DOHH2 (cell line): ENCODE measurements around the gene TPRG1L.

ENCODE experiments used
- H3F3A ChIP-seq: fragments of 200-600 bp; sonication (generic), shearing (Covaris generic); 2 replicates; pipeline ENCODE4 v1.6.0; 2016; ENCODE audit warnings: antibody characterized with exemption, mild to moderate bottlenecking; ENCODE audit not compliant: control insufficient read depth, insufficient read depth
- H3K27ac ChIP-seq: fragments of 200-600 bp; sonication (generic); 2 replicates; pipeline ENCODE4 v1.5.1; 2014; ENCODE audit warnings: low read depth, mild to moderate bottlenecking, low read length, moderate library complexity
- H3K27me3 ChIP-seq: fragments of 200-600 bp; sonication (generic); 2 replicates; pipeline ENCODE4 v1.6.1; 2014; ENCODE audit warnings: mild to moderate bottlenecking, low read length, mixed read lengths; ENCODE audit not compliant: control insufficient read depth
- H3K36me3 ChIP-seq: fragments of 200-600 bp; sonication (generic); 2 replicates; pipeline ENCODE4 v1.6.1; 2014; ENCODE audit warnings: mild to moderate bottlenecking, low read length, moderate library complexity, mixed read lengths; ENCODE audit not compliant: control insufficient read depth
- H3K4me1 ChIP-seq: fragments of 200-600 bp; sonication (generic); 2 replicates; pipeline ENCODE4 v1.6.1; 2014; ENCODE audit warnings: mild to moderate bottlenecking, low read length, mixed read lengths; ENCODE audit not compliant: control insufficient read depth
- H3K4me2 ChIP-seq: fragments of 200-600 bp; sonication (generic); 2 replicates; pipeline ENCODE4 v1.6.0; 2014; ENCODE audit warnings: mild to moderate bottlenecking, low read length, moderate library complexity
- H3K4me3 ChIP-seq: fragments of 200-600 bp; sonication (generic); 2 replicates; pipeline ENCODE4 v1.5.1; 2014; ENCODE audit warnings: mild to moderate bottlenecking, low read length, mixed read lengths
- H3K79me2 ChIP-seq: fragments of 200-600 bp; sonication (generic); 2 replicates; pipeline ENCODE4 v1.6.1; 2014; ENCODE audit warnings: mild to moderate bottlenecking, low read length, mixed read lengths; ENCODE audit not compliant: control insufficient read depth
- H3K9me2 ChIP-seq: fragments of 200-600 bp; sonication (generic); replicated peaks from 2 replicates; pipeline ENCODE4 v1.6.1; 2014; ENCODE audit warnings: mild to moderate bottlenecking, low read length, mixed read lengths; ENCODE audit not compliant: control insufficient read depth
- H3K9me3 ChIP-seq: fragments of 200-600 bp; sonication (generic); 2 replicates; pipeline ENCODE4 v1.6.1; 2014; ENCODE audit warnings: antibody characterized with exemption, low read length, mixed read lengths; ENCODE audit not compliant: control insufficient read depth, insufficient read depth
- H4K20me1 ChIP-seq: fragments of 200-600 bp; sonication (generic); 2 replicates; pipeline ENCODE4 v1.6.0; 2014; ENCODE audit warnings: low read depth, mild to moderate bottlenecking, antibody characterized with exemption, low read length, moderate library complexity; ENCODE audit not compliant: control insufficient read depth, insufficient read depth
- EZH2phosphoT487 ChIP-seq: fragments of 200-600 bp; sonication (generic); IDR thresholded peaks from 2 replicates; pipeline ENCODE4 v1.6.1; 2017; ENCODE audit warnings: borderline replicate concordance, mild to moderate bottlenecking, antibody characterized with exemption, low read length, moderate library complexity, mixed read lengths
- TF ChIP-seq, protein P1 (sequence below): fragments of 200-600 bp; sonication (generic); IDR thresholded peaks from one replicate; pipeline ENCODE4 v1.5.1; 2014; ENCODE audit warnings: antibody characterized with exemption, mild to moderate bottlenecking, low read depth, low read length; ENCODE audit not compliant: poor library complexity, severe bottlenecking

Gene TPRG1L

DNA sequence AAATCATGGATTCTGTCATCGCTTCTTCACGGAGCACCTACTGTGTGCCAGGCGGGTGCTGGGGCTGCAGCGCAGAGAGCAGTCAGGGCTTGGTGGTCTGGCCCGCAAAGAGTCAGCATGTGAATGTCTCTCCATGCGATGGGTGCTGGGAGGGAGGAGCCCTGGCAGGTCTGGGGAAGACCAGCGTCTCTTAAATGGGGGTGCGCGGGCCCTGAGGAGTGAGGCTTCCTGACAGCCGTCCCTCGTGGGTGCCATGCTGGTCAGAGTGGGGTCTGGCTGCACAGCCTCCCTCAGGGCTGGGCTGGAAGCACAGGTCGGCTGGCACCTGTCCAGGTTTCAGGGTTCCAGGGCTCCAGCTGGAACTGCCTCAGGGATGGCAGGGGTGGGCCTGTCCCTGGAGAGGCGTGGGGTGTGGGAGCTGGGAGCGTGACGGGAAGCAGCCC lies 46.0 kb downstream of the TPRG1L start:
- no peak overlapping the region for H3K4me2 ChIP-seq
- H3K9me2 ChIP-seq = no peaks in the 10 kb centered on the region
- H4K20me1 ChIP-seq = no peaks in the 10 kb centered on the region; the same call in 1 of the 2 replicates
- no peaks in the 10 kb centered on the region for H3K9me3 ChIP-seq
- peaks cover 42% of the 10 kb centered on the region for H3K79me2 ChIP-seq
- H3K36me3 ChIP-seq = no peaks in the 10 kb centered on the region
- no peaks in the 10 kb centered on the region for H3K27me3 ChIP-seq
- no peak overlapping the region for H3K27ac ChIP-seq
- H3K4me1 ChIP-seq = peaks cover 56% of the 10 kb centered on the region
- no peak overlapping the region for H3K4me3 ChIP-seq
- peaks cover 7% of the 10 kb centered on the region for H3F3A ChIP-seq
- TF ChIP-seq EZH2phosphoT487 = no peak

- no peak overlapping the region for H3K4me2 ChIP-seq
- H3K79me2 ChIP-seq = peaks cover 39% of the 10 kb centered on the region
- H3K4me1 ChIP-seq = peaks cover 56% of the 10 kb centered on the region
- no peaks in the 10 kb centered on the region; the same call in 1 of the 2 replicates for H4K20me1 ChIP-seq
- TF ChIP-seq EZH2phosphoT487 = no peak
- TF ChIP-seq, protein P1, sequence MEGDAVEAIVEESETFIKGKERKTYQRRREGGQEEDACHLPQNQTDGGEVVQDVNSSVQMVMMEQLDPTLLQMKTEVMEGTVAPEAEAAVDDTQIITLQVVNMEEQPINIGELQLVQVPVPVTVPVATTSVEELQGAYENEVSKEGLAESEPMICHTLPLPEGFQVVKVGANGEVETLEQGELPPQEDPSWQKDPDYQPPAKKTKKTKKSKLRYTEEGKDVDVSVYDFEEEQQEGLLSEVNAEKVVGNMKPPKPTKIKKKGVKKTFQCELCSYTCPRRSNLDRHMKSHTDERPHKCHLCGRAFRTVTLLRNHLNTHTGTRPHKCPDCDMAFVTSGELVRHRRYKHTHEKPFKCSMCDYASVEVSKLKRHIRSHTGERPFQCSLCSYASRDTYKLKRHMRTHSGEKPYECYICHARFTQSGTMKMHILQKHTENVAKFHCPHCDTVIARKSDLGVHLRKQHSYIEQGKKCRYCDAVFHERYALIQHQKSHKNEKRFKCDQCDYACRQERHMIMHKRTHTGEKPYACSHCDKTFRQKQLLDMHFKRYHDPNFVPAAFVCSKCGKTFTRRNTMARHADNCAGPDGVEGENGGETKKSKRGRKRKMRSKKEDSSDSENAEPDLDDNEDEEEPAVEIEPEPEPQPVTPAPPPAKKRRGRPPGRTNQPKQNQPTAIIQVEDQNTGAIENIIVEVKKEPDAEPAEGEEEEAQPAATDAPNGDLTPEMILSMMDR = no peak
- H3K27ac ChIP-seq = no peak overlapping the region
- peaks cover under 1% of the 10 kb centered on the region for H3F3A ChIP-seq
- H3K36me3 ChIP-seq = no peaks in the 10 kb centered on the region
- H3K9me2 ChIP-seq = no peaks in the 10 kb centered on the region
- no peaks in the 10 kb centered on the region for H3K27me3 ChIP-seq
- H3K9me3 ChIP-seq = no peaks in the 10 kb centered on the region
- H3K4me3 ChIP-seq = no peak overlapping the region
These were observed 46.8 kb downstream of the TPRG1L start for GRCh38 chr1:3671371-3672180.

- peak overlapping the region; percentile 43; the same call in 1 of the 2 replicates for H3K4me2 ChIP-seq
- no peaks in the 10 kb centered on the region; the same call in 1 of the 2 replicates for H4K20me1 ChIP-seq
- TF ChIP-seq, protein P1 = no peak
- TF ChIP-seq EZH2phosphoT487 = no peak
- H3K9me2 ChIP-seq = no peaks in the 10 kb centered on the region
- H3K4me3 ChIP-seq = no peak overlapping the region
- H3K9me3 ChIP-seq = no peaks in the 10 kb centered on the region
- no peaks in the 10 kb centered on the region for H3K27me3 ChIP-seq
- peaks cover 31% of the 10 kb centered on the region for H3K79me2 ChIP-seq
- H3K27ac ChIP-seq = no peak overlapping the region
- peaks cover 56% of the 10 kb centered on the region for H3K4me1 ChIP-seq
- H3K36me3 ChIP-seq = no peaks in the 10 kb centered on the region
- no peaks in the 10 kb centered on the region for H3F3A ChIP-seq
These were observed 47.6 kb downstream of the TPRG1L start for GRCh38 chr1:3672231-3672970.

DNA sequence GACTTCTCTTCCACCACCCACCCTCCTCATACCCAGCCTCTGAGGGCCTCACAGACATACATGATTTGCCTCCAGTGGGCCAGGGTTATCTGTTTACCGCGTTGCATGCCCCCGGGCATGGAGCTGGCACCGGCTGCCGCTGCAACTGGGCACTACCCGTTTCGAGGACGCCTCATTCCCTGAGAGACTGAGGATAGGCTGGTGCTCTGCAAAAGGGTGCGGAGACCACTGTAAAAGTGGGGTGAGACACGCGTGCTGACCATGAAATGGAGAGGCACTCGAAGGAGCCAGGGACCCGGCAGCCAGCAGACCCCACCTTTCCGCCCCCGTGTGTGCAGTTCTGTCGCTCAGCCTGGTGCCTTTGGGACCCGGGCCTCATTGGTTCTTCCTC lies 48.2 kb downstream of the TPRG1L start:
- H3K27me3 ChIP-seq = no peaks in the 10 kb centered on the region
- peaks cover 56% of the 10 kb centered on the region for H3K4me1 ChIP-seq
- peak overlapping the region; percentile 43 for H3K4me2 ChIP-seq
- H3K27ac ChIP-seq = no peak overlapping the region
- H3K79me2 ChIP-seq = peaks cover 28% of the 10 kb centered on the region
- no peaks in the 10 kb centered on the region; the same call in 1 of the 2 replicates for H4K20me1 ChIP-seq
- no peaks in the 10 kb centered on the region for H3K9me2 ChIP-seq
- no peaks in the 10 kb centered on the region for H3K9me3 ChIP-seq
- H3K4me3 ChIP-seq = no peak overlapping the region
- TF ChIP-seq, protein P1 = no peak
- no peak for TF ChIP-seq EZH2phosphoT487
- H3F3A ChIP-seq = peaks cover 4% of the 10 kb centered on the region
- H3K36me3 ChIP-seq = no peaks in the 10 kb centered on the region
